HEK293 (cell line): ENCODE measurements around the gene CXADR.

Experiments used
- KLF1 ChIP-seq: fragments of 450-650 bp; formaldehyde crosslinking; IDR thresholded peaks from 2 replicates; pipeline ENCODE4 v1.5.1; 2016; ENCODE audit warnings: missing biosample characterization, missing genetic modification characterization
- YY1 ChIP-seq: fragments of 450-650 bp; formaldehyde crosslinking; IDR thresholded peaks from 2 replicates; pipeline ENCODE4 v1.5.1; 2018; ENCODE audit warnings: missing biosample characterization, missing genetic modification characterization
- ZBTB49 ChIP-seq: fragments of 450-650 bp; formaldehyde crosslinking; IDR thresholded peaks from 2 replicates; pipeline ENCODE4 v1.5.1; 2016; ENCODE audit warnings: missing biosample characterization, missing genetic modification characterization, low read depth
- ZNF121 ChIP-seq: fragments of 450-650 bp; formaldehyde crosslinking; IDR thresholded peaks from 2 replicates; pipeline ENCODE4 v1.5.1; 2016; ENCODE audit warnings: missing biosample characterization, missing genetic modification characterization
- ZNF211 ChIP-seq: fragments of 450-650 bp; formaldehyde crosslinking; IDR thresholded peaks from 2 replicates; pipeline ENCODE4 v1.5.1; 2016; ENCODE audit warnings: low read depth, missing biosample characterization, missing genetic modification characterization
- TF ChIP-seq, protein P1 (sequence below): fragments of 450-650 bp; formaldehyde crosslinking; IDR thresholded peaks from 2 replicates; pipeline ENCODE4 v1.5.1; 2016; ENCODE audit warnings: missing biosample characterization, missing genetic modification characterization

- no peak for TF ChIP-seq ZNF211 (tag by site-specific recombination)
- TF ChIP-seq ZBTB49: no peak
- no peak for TF ChIP-seq KLF1 (tag by site-specific recombination)
- TF ChIP-seq, protein P1, sequence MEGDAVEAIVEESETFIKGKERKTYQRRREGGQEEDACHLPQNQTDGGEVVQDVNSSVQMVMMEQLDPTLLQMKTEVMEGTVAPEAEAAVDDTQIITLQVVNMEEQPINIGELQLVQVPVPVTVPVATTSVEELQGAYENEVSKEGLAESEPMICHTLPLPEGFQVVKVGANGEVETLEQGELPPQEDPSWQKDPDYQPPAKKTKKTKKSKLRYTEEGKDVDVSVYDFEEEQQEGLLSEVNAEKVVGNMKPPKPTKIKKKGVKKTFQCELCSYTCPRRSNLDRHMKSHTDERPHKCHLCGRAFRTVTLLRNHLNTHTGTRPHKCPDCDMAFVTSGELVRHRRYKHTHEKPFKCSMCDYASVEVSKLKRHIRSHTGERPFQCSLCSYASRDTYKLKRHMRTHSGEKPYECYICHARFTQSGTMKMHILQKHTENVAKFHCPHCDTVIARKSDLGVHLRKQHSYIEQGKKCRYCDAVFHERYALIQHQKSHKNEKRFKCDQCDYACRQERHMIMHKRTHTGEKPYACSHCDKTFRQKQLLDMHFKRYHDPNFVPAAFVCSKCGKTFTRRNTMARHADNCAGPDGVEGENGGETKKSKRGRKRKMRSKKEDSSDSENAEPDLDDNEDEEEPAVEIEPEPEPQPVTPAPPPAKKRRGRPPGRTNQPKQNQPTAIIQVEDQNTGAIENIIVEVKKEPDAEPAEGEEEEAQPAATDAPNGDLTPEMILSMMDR (tag by site-specific recombination): no peak
- TF ChIP-seq YY1 (tag by site-specific recombination): no peak
- TF ChIP-seq ZNF121: no peak
Measured at GRCh38 chr21:17497316-17497715, 15.5 kb upstream of the CXADR start.
